DOHH2 (cell line): ENCODE measurements around the gene FBN3.

Source experiments
- EZH2phosphoT487 ChIP-seq: fragments of 200-600 bp; sonication (generic); IDR thresholded peaks from 2 replicates; pipeline ENCODE4 v1.6.1; 2017; ENCODE audit warnings: borderline replicate concordance, mild to moderate bottlenecking, antibody characterized with exemption, low read length, moderate library complexity, mixed read lengths
- TF ChIP-seq, protein P1 (sequence below): fragments of 200-600 bp; sonication (generic); IDR thresholded peaks from one replicate; pipeline ENCODE4 v1.5.1; 2014; ENCODE audit warnings: antibody characterized with exemption, mild to moderate bottlenecking, low read depth, low read length; ENCODE audit not compliant: poor library complexity, severe bottlenecking

DNA sequence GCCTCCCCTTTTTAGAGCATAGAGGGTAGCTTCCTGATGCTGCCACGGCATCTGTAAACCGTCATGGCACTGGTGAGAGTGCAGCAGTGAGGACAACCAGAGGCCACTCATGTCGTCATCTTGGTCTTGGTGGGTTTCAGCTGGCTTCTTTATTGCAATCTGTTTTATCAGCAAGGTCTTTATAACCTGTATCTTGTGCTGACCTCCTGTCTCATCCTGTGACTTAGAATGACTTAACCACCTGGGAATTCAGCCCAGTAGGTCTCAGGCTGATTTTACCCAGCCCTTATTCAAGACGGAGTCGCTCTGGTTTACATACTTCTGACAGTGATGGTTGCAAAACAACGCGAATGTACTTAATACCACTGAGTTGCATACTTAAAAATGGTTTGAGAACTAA is 14.4 kb upstream of the FBN3 start:
- TF ChIP-seq, protein P1, sequence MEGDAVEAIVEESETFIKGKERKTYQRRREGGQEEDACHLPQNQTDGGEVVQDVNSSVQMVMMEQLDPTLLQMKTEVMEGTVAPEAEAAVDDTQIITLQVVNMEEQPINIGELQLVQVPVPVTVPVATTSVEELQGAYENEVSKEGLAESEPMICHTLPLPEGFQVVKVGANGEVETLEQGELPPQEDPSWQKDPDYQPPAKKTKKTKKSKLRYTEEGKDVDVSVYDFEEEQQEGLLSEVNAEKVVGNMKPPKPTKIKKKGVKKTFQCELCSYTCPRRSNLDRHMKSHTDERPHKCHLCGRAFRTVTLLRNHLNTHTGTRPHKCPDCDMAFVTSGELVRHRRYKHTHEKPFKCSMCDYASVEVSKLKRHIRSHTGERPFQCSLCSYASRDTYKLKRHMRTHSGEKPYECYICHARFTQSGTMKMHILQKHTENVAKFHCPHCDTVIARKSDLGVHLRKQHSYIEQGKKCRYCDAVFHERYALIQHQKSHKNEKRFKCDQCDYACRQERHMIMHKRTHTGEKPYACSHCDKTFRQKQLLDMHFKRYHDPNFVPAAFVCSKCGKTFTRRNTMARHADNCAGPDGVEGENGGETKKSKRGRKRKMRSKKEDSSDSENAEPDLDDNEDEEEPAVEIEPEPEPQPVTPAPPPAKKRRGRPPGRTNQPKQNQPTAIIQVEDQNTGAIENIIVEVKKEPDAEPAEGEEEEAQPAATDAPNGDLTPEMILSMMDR = no peak
- no peak for TF ChIP-seq EZH2phosphoT487
